ENCODE results near the gene MFAP5.

DNA sequence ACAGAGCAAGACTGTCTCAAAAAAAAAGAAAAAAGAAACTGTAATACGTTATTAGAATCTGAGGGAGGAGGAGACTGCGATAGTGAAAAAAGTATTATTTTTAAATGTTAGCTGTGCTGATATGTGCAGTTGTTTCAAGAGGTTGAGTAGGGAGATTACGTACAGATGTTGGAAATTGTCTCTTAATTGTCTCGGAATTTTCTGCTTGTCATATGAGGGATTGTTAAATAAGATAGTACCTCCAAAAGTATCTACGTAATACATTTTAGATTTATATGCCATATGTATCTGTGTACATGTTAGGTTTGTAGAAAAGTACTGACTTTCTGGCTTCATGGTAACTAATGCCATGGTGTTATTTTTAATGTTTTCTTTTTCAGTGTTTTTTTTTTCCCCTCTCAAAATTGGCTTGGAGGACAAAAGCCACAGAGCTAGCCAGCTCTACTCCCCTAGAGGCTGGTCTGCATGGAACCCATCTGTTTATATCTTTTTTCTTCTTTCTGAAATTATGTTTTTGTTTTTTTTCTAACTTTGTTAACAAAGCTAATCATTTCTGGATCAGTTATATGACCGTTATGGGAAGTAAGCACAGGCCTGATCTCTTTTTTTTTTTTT, 38.5 kb upstream of the MFAP5 start:
- TF ChIP-seq EZH2 (IDR thresholded peaks at IDR 0.05; ENCODE audit: borderline replicate concordance, insufficient read depth, low read length, poor library complexity, severe bottlenecking) (no peak), SMC3 (conservative IDR thresholded peaks at IDR 0.05; ENCODE audit: poor library complexity) (no peak), EP300 (conservative IDR thresholded peaks at IDR 0.05; ENCODE audit: poor library complexity, severe bottlenecking) (no peak)
- TF ChIP-seq, protein P1, sequence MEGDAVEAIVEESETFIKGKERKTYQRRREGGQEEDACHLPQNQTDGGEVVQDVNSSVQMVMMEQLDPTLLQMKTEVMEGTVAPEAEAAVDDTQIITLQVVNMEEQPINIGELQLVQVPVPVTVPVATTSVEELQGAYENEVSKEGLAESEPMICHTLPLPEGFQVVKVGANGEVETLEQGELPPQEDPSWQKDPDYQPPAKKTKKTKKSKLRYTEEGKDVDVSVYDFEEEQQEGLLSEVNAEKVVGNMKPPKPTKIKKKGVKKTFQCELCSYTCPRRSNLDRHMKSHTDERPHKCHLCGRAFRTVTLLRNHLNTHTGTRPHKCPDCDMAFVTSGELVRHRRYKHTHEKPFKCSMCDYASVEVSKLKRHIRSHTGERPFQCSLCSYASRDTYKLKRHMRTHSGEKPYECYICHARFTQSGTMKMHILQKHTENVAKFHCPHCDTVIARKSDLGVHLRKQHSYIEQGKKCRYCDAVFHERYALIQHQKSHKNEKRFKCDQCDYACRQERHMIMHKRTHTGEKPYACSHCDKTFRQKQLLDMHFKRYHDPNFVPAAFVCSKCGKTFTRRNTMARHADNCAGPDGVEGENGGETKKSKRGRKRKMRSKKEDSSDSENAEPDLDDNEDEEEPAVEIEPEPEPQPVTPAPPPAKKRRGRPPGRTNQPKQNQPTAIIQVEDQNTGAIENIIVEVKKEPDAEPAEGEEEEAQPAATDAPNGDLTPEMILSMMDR (IDR thresholded peaks at IDR 0.05; ENCODE audit: poor library complexity, severe bottlenecking), result no peak
- TF ChIP-seq, protein P2, sequence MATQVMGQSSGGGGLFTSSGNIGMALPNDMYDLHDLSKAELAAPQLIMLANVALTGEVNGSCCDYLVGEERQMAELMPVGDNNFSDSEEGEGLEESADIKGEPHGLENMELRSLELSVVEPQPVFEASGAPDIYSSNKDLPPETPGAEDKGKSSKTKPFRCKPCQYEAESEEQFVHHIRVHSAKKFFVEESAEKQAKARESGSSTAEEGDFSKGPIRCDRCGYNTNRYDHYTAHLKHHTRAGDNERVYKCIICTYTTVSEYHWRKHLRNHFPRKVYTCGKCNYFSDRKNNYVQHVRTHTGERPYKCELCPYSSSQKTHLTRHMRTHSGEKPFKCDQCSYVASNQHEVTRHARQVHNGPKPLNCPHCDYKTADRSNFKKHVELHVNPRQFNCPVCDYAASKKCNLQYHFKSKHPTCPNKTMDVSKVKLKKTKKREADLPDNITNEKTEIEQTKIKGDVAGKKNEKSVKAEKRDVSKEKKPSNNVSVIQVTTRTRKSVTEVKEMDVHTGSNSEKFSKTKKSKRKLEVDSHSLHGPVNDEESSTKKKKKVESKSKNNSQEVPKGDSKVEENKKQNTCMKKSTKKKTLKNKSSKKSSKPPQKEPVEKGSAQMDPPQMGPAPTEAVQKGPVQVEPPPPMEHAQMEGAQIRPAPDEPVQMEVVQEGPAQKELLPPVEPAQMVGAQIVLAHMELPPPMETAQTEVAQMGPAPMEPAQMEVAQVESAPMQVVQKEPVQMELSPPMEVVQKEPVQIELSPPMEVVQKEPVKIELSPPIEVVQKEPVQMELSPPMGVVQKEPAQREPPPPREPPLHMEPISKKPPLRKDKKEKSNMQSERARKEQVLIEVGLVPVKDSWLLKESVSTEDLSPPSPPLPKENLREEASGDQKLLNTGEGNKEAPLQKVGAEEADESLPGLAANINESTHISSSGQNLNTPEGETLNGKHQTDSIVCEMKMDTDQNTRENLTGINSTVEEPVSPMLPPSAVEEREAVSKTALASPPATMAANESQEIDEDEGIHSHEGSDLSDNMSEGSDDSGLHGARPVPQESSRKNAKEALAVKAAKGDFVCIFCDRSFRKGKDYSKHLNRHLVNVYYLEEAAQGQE (IDR thresholded peaks at IDR 0.05; ENCODE audit: borderline replicate concordance), result no peak

Measured in neural cell (in vitro differentiated cells).